SK-N-SH treated with all-trans-retinoic acid at 6 μM for 48 hours (cell line): Measurements from ENCODE around the gene NT5C.

Experiments used
- GLIS3 ChIP-seq: fragments of 250-450 bp; sonication (Bioruptor Pico); IDR thresholded peaks from 2 replicates; pipeline ENCODE4 v1.5.0; 2020; ENCODE audit warnings: mild to moderate bottlenecking, moderate library complexity
- OSR1 ChIP-seq: fragments of 250-450 bp; sonication (Bioruptor Pico); IDR thresholded peaks from 2 replicates; pipeline ENCODE4 v1.8.0; 2022; ENCODE audit warnings: moderate library complexity, mild to moderate bottlenecking, inconsistent platforms
- PATZ1 ChIP-seq: fragments of 250-450 bp; sonication (Bioruptor Pico); IDR thresholded peaks from 2 replicates; pipeline ENCODE4 v1.8.0; 2020; ENCODE audit warnings: mild to moderate bottlenecking, moderate library complexity, borderline replicate concordance
- SNAI2 ChIP-seq: fragments of 250-450 bp; sonication (Bioruptor Pico); IDR thresholded peaks from 2 replicates; pipeline ENCODE4 v1.5.0; 2020; ENCODE audit warnings: mild to moderate bottlenecking, moderate library complexity
- TCF4 ChIP-seq: fragments of 250-450 bp; sonication (Bioruptor Pico); IDR thresholded peaks from 2 replicates; pipeline ENCODE4 v1.8.0; 2021; ENCODE audit warnings: mild to moderate bottlenecking, moderate library complexity, borderline replicate concordance
- ZFP30 ChIP-seq: fragments of 450-650 bp; formaldehyde crosslinking; IDR thresholded peaks from 2 replicates; pipeline ENCODE4 v1.5.0; 2022; ENCODE audit warnings: mild to moderate bottlenecking, moderate library complexity

DNA sequence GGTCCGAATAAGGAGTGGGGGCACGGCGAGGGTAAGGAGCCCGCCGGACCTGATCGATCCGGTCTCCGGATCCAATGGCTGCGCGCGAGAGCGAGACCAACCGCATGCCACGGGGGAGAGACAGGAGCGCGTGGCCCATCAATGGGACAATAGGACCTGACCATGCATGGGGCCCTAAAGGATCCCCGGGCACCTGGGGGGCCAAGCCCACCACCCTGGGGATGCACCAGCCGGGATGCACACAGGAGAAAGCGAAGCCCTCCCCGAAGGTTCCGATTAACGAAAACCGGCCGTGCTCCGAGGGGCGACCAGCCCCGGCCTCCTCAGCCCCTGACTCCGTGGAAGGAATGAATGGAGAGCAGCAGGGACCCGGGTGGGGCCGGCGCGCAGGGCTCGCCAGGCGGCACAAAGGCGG is 22.2 kb upstream of the NT5C start:
- no peak for TF ChIP-seq TCF4
- no peak for TF ChIP-seq OSR1 (CRISPR knock-in tag)
- no peak for TF ChIP-seq SNAI2 (CRISPR knock-in tag)
- no peak for TF ChIP-seq PATZ1
- TF ChIP-seq ZFP30 (CRISPR knock-in tag): no peak
- TF ChIP-seq GLIS3 (CRISPR knock-in tag): no peak
